ENCODE measurements around the gene ATG13.

DNA sequence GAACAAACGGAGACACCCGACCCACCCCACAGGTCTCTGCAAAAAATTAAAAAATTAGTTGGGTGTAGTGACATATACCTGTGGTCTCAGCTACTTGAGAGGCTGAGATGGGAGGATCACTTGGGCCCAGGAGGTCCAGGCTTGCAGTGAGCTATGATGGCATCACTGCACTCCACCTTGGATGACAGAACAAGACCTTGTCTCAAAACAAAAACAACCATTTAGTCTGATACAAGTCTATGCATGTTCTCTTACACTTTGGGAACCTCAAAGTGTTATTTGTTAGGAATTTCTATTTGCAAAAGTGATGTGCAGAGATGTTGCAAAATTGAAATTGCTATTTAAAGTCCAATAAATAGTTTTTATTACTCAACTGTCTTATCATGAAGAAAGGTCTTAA lies 14.3 kb downstream of the ATG13 start:
- TF ChIP-seq EZH2 (IDR thresholded peaks at IDR 0.05) (no peak), JUND (IDR thresholded peaks at IDR 0.05) (no peak), CEBPB (IDR thresholded peaks at IDR 0.05; ENCODE audit: low read depth) (no peak), SP1 (IDR thresholded peaks at IDR 0.05; ENCODE audit: low read depth) (no peak), TCF7L2 (IDR thresholded peaks at IDR 0.05; ENCODE audit: borderline replicate concordance, extremely low read depth, insufficient read depth, insufficient read length) (no peak), EZH2phosphoT487 (IDR thresholded peaks at IDR 0.05; ENCODE audit: borderline replicate concordance) (no peak), POLR2A (IDR thresholded peaks at IDR 0.05; ENCODE audit: borderline replicate concordance, extremely low read depth, insufficient read depth, insufficient read length) (no peak), YY1 (IDR thresholded peaks at IDR 0.05; ENCODE audit: extremely low read depth, insufficient replicate concordance, low read depth, low read length) (no peak)
- TF ChIP-seq, protein P1, sequence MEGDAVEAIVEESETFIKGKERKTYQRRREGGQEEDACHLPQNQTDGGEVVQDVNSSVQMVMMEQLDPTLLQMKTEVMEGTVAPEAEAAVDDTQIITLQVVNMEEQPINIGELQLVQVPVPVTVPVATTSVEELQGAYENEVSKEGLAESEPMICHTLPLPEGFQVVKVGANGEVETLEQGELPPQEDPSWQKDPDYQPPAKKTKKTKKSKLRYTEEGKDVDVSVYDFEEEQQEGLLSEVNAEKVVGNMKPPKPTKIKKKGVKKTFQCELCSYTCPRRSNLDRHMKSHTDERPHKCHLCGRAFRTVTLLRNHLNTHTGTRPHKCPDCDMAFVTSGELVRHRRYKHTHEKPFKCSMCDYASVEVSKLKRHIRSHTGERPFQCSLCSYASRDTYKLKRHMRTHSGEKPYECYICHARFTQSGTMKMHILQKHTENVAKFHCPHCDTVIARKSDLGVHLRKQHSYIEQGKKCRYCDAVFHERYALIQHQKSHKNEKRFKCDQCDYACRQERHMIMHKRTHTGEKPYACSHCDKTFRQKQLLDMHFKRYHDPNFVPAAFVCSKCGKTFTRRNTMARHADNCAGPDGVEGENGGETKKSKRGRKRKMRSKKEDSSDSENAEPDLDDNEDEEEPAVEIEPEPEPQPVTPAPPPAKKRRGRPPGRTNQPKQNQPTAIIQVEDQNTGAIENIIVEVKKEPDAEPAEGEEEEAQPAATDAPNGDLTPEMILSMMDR (IDR thresholded peaks at IDR 0.05 in 2 of 3, conservative IDR thresholded peaks at IDR 0.05 in 1 of 3; ENCODE audit: borderline replicate concordance in 1 of 3, insufficient read depth in 1 of 3, low read depth in 2 of 3, low read length in 2 of 3), result no peak
- TF ChIP-seq, protein P2, sequence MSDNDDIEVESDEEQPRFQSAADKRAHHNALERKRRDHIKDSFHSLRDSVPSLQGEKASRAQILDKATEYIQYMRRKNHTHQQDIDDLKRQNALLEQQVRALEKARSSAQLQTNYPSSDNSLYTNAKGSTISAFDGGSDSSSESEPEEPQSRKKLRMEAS (IDR thresholded peaks at IDR 0.05), result no peak
